Esophagus muscularis mucosa (tissue), 4 donors: ENCODE measurements around the gene MYO10. TPM values are rescaled to one million over a fixed set of nuclear protein-coding genes. Genes with fewer than 3 reads are reported as not detected.

ENCODE experiments used
- DNase-seq: peaks from one replicate; pipeline ENCODE4 v3.0.0-alpha.2; 2017; ENCODE audit errors: extremely low spot score
- H3K27ac ChIP-seq, 4 donors: fragments of 200-600 bp; sonication (generic); replicated peaks in 1 of 4; 1 replicate in 3 of 4; 2 replicates in 1 of 4; pipeline ENCODE4 v1.5.1; 2016 to 2019; ENCODE audit warnings: mild to moderate bottlenecking in 1 of 4
- H3K27me3 ChIP-seq, 4 donors: fragments of 200-600 bp; sonication (generic); one replicate each; pipeline versions ENCODE4 v1.5.1 to v1.6.0; 2016 to 2019
- H3K36me3 ChIP-seq, 4 donors: fragments of 200-600 bp; sonication (generic); one replicate each; pipeline ENCODE4 v1.5.1; 2016 to 2019
- H3K4me1 ChIP-seq, 4 donors: fragments of 200-600 bp; sonication (generic); one replicate each; pipeline ENCODE4 v1.5.1; 2016 to 2019
- H3K4me3 ChIP-seq, 4 donors: fragments of 200-600 bp; sonication (generic); 1 replicate in 2 of 4; 2 replicates in 2 of 4; pipeline ENCODE4 v1.5.1; 2016 to 2019; ENCODE audit warnings: mild to moderate bottlenecking in 4 of 4, moderate library complexity in 1 of 4
- H3K9me3 ChIP-seq, 4 donors: fragments of 200-600 bp; sonication (generic); 1 replicate in 3 of 4; 2 replicates in 1 of 4; pipeline ENCODE4 v1.5.1; 2016 to 2019
- CTCF ChIP-seq, 3 experiments: fragments of 200-600 bp in 2 of 3; fragments of 450-650 bp in 1 of 3; sonication (generic) in 2 of 3; IDR thresholded peaks; one replicate each; pipeline ENCODE4 v1.5.1; 2017 to 2019; ENCODE audit warnings: antibody characterized with exemption in 3 of 3, mild to moderate bottlenecking in 2 of 3, moderate library complexity in 1 of 3
- EP300 ChIP-seq: sonication (generic); formaldehyde crosslinking; IDR thresholded peaks from one replicate; pipeline ENCODE4 v1.6.1; 2017; ENCODE audit warnings: antibody characterized with exemption
- POLR2A ChIP-seq: fragments of 450-650 bp; IDR thresholded peaks from one replicate; pipeline ENCODE4 v1.6.1; 2017; ENCODE audit warnings: antibody characterized with exemption, moderate library complexity, mild to moderate bottlenecking, low read depth
- POLR2AphosphoS5 ChIP-seq, 2 donors: sonication (generic); formaldehyde crosslinking; IDR thresholded peaks; one replicate each; pipeline ENCODE4 v1.6.1; 2017; ENCODE audit warnings: antibody characterized with exemption in 2 of 2
- WGBS: methylation state at CpG from one replicate; pipeline ENCODE4 v1.1.5; 2018; 5-methylcytosine and 5-hydroxymethylcytosine counted together
- intact Hi-C: fragments of 100-400 bp; cut with DNase I; formaldehyde crosslinking; loops from one replicate; pipeline ENCODE4 v1.15.1; 2023
- total RNA-seq, 4 donors: library from RNA; depleted of rRNA; stranded (reverse); fragments of >200 nt; gene quantifications; one replicate each; pipeline versions ENCODE4 v1.1.0 to v1.2.1, GENCODE V29; 2016

Gene MYO10
- total RNA-seq, 4 donors from 2014 or later: 7.1 to 9.3 (median 7.8) TPM

DNA sequence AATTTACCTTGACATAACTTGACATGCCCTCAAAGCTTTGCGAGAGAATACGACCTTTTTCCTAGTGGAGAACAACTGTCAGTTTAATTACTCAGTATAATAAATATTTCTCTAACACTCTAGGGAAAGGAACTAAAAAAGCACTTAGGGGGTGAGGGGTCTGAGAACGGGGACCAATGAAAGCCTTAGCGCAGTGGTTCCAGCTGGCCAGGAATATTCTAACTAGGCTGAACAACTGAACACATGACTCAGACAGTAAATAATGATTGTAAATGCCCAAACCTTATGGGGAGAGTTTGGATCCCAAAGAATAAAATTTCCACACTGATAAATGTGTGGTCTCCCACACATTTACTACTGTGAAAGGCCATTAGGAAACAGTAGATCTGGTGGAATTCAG, 14.9 kb downstream of the MYO10 start:
- Histone ChIP-seq H3K4me1 (peaks cover 0 to 3% (median 0%) of the 10 kb centered on the region in 4 donors), H3K27ac (no peak overlapping the region), H3K36me3 (no peaks in the 10 kb centered on the region), H3K27me3 (no peaks in the 10 kb centered on the region), H3K4me3 (no peak overlapping the region), H3K9me3 (no peaks in the 10 kb centered on the region)
- DNase-seq: no peak
- intact Hi-C loops: no loop called here
- TF ChIP-seq POLR2AphosphoS5 (IDR thresholded peaks at IDR 0.05): no peak
- no peak for TF ChIP-seq EP300
- TF ChIP-seq POLR2A: no peak
- TF ChIP-seq CTCF (IDR thresholded peaks at IDR 0.05): no peak
- WGBS: 55% methylated on average over 4 of the region's 4 CpGs

GRCh38 chr5:16920109-16920816, 15.8 kb downstream of the MYO10 start:
- no peaks in the 10 kb centered on the region for H3K36me3 ChIP-seq
- DNase-seq: no peak
- no peak overlapping the region for H3K27ac ChIP-seq
- TF ChIP-seq EP300 (no peak), POLR2AphosphoS5 (IDR thresholded peaks at IDR 0.05) (no peak), POLR2A (no peak), CTCF (IDR thresholded peaks at IDR 0.05) (no peak)
- H3K27me3 ChIP-seq: no peaks in the 10 kb centered on the region
- no peaks in the 10 kb centered on the region for H3K9me3 ChIP-seq
- 98% methylated on average over 8 of the region's 8 CpGs for WGBS
- no peak overlapping the region for H3K4me3 ChIP-seq
- peaks cover 0 to 3% (median 0%) of the 10 kb centered on the region in 4 donors for H3K4me1 ChIP-seq
- intact Hi-C loops: no loop called here

GRCh38 chr5:16918891-16919671, 17.0 kb downstream of the MYO10 start:
- 88% methylated on average over 8 of the region's 8 CpGs for WGBS
- no peak for TF ChIP-seq POLR2AphosphoS5 (IDR thresholded peaks at IDR 0.05)
- no peak for TF ChIP-seq POLR2A
- no peak for TF ChIP-seq EP300
- DNase-seq: no peak
- H3K4me1 ChIP-seq: peaks cover 0 to 3% (median 0%) of the 10 kb centered on the region in 4 donors
- no peaks in the 10 kb centered on the region for H3K27me3 ChIP-seq
- H3K27ac ChIP-seq: no peak overlapping the region
- intact Hi-C loops: no loop called here
- no peak overlapping the region for H3K4me3 ChIP-seq
- no peaks in the 10 kb centered on the region for H3K9me3 ChIP-seq
- no peaks in the 10 kb centered on the region for H3K36me3 ChIP-seq

GRCh38 chr5:16918156-16918555, 17.9 kb downstream of the MYO10 start:
- no peak for TF ChIP-seq CTCF (IDR thresholded peaks at IDR 0.05)
- no peak for TF ChIP-seq POLR2AphosphoS5 (IDR thresholded peaks at IDR 0.05)
- TF ChIP-seq EP300: no peak
- no peak for TF ChIP-seq POLR2A
- H3K9me3 ChIP-seq: no peaks in the 10 kb centered on the region
- intact Hi-C loops: no loop called here
- no peak for DNase-seq
- H3K36me3 ChIP-seq: no peaks in the 10 kb centered on the region
- no peak overlapping the region for H3K4me3 ChIP-seq
- WGBS: 90% methylated on average over 4 of the region's 4 CpGs
- H3K4me1 ChIP-seq: peaks cover 0 to 7% (median 4%) of the 10 kb centered on the region in 4 donors
- no peak overlapping the region for H3K27ac ChIP-seq
- H3K27me3 ChIP-seq: no peaks in the 10 kb centered on the region

DNA sequence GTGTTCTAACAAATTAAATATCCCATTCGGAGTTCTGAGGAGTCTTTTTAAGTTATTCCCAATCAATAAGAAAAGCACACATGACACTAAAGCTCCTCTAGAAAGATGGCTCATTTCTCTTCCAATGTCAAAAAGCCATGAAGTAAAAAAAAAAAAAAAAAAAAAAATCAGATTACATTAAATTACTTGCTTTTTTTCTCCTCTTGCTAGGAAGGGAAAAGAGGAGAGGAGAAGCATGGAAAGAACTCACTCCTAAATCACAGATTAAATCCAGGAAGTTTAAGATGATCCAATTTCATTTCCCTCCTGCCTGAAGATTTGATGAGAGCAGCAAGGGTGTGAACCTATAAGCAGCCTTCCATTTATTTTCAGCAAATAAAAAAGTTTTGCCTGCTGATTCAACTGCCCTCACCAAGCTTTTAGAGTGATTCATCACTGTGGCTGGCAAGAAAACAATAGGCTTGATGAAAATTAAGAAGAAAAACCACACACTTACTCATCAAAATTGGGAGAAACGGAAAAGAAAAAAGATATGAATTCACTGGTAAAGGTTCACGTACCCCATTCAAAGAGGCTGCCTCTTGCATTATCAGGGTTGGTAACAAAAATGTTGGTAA, 19.7 kb downstream of the MYO10 start:
- no peak for DNase-seq
- 78% methylated on average over 3 of the region's 3 CpGs for WGBS
- TF ChIP-seq CTCF (IDR thresholded peaks at IDR 0.05): no peak
- no peak for TF ChIP-seq POLR2AphosphoS5 (IDR thresholded peaks at IDR 0.05)
- TF ChIP-seq POLR2A: no peak
- no peak for TF ChIP-seq EP300
- intact Hi-C loops: no loop called here
- Histone ChIP-seq H3K9me3 (no peaks in the 10 kb centered on the region), H3K36me3 (no peaks in the 10 kb centered on the region), H3K4me3 (no peak overlapping the region), H3K27me3 (no peaks in the 10 kb centered on the region), H3K4me1 (peaks cover 0 to 15% (median 9%) of the 10 kb centered on the region in 4 donors), H3K27ac (no peak overlapping the region)
